ENCODE results near the gene CPPED1. TPM values are rescaled to one million over a fixed set of nuclear protein-coding genes. Genes with fewer than 3 reads are reported as not detected.

Gene CPPED1
- total RNA-seq, 1 donor from 2014 or later: 17.8 TPM

GRCh38 chr16:12637002-12637401, 166.7 kb downstream of the CPPED1 start:
- no peak for TF ChIP-seq CTCF (IDR thresholded peaks at IDR 0.05)
- H3K27me3 Mint-ChIP-seq (ENCODE audit: unreplicated experiment): peaks cover 8% of the 10 kb centered on the region
- H3K4me1 Mint-ChIP-seq (ENCODE audit: unreplicated experiment): no peaks in the 10 kb centered on the region
- DNase-seq (ENCODE audit: extremely low spot score, unreplicated experiment): no peak
- no peaks in the 10 kb centered on the region for H3K36me3 Mint-ChIP-seq (ENCODE audit: unreplicated experiment)
- H3K27ac Mint-ChIP-seq (ENCODE audit: unreplicated experiment): no peak overlapping the region
- H3K9me3 Mint-ChIP-seq (ENCODE audit: unreplicated experiment): peaks cover 6% of the 10 kb centered on the region
- no peak overlapping the region for H3K4me3 Mint-ChIP-seq (ENCODE audit: unreplicated experiment)

GRCh38 chr16:12629271-12629670, 174.4 kb downstream of the CPPED1 start:
- Mint-ChIP-seq H3K27ac (ENCODE audit: unreplicated experiment) (no peak overlapping the region), H3K27me3 (ENCODE audit: unreplicated experiment) (peaks cover 23% of the 10 kb centered on the region), H3K9me3 (ENCODE audit: unreplicated experiment) (no peaks in the 10 kb centered on the region), H3K4me3 (ENCODE audit: unreplicated experiment) (no peak overlapping the region), H3K36me3 (ENCODE audit: unreplicated experiment) (no peaks in the 10 kb centered on the region), H3K4me1 (ENCODE audit: unreplicated experiment) (no peaks in the 10 kb centered on the region)
- DNase-seq (ENCODE audit: extremely low spot score, unreplicated experiment): no peak
- no peak for TF ChIP-seq CTCF (IDR thresholded peaks at IDR 0.05)

- DNase-seq (ENCODE audit: extremely low spot score, unreplicated experiment): no peak
- Mint-ChIP-seq H3K9me3 (ENCODE audit: unreplicated experiment) (no peaks in the 10 kb centered on the region), H3K27ac (ENCODE audit: unreplicated experiment) (no peak overlapping the region), H3K4me3 (ENCODE audit: unreplicated experiment) (no peak overlapping the region), H3K27me3 (ENCODE audit: unreplicated experiment) (peaks cover 20% of the 10 kb centered on the region), H3K36me3 (ENCODE audit: unreplicated experiment) (no peaks in the 10 kb centered on the region), H3K4me1 (ENCODE audit: unreplicated experiment) (no peaks in the 10 kb centered on the region)
- no peak for TF ChIP-seq CTCF (IDR thresholded peaks at IDR 0.05)
These were observed 175.2 kb downstream of the CPPED1 start for GRCh38 chr16:12628536-12628935.

- Mint-ChIP-seq H3K4me1 (ENCODE audit: unreplicated experiment) (no peaks in the 10 kb centered on the region), H3K9me3 (ENCODE audit: unreplicated experiment) (no peaks in the 10 kb centered on the region), H3K4me3 (ENCODE audit: unreplicated experiment) (no peak overlapping the region), H3K36me3 (ENCODE audit: unreplicated experiment) (no peaks in the 10 kb centered on the region), H3K27ac (ENCODE audit: unreplicated experiment) (no peak overlapping the region), H3K27me3 (ENCODE audit: unreplicated experiment) (peaks cover 14% of the 10 kb centered on the region)
- no peak for DNase-seq (ENCODE audit: extremely low spot score, unreplicated experiment)
- TF ChIP-seq CTCF (IDR thresholded peaks at IDR 0.05): no peak
These were observed 176.3 kb downstream of the CPPED1 start for GRCh38 chr16:12627394-12627793.

- H3K4me1 Mint-ChIP-seq (ENCODE audit: unreplicated experiment): no peaks in the 10 kb centered on the region
- H3K27ac Mint-ChIP-seq (ENCODE audit: unreplicated experiment): no peak overlapping the region
- H3K27me3 Mint-ChIP-seq (ENCODE audit: unreplicated experiment): peaks cover 14% of the 10 kb centered on the region
- DNase-seq (ENCODE audit: extremely low spot score, unreplicated experiment): no peak
- H3K4me3 Mint-ChIP-seq (ENCODE audit: unreplicated experiment): no peak overlapping the region
- no peaks in the 10 kb centered on the region for H3K36me3 Mint-ChIP-seq (ENCODE audit: unreplicated experiment)
- no peak for TF ChIP-seq CTCF (IDR thresholded peaks at IDR 0.05)
- no peaks in the 10 kb centered on the region for H3K9me3 Mint-ChIP-seq (ENCODE audit: unreplicated experiment)
These were observed 177.3 kb downstream of the CPPED1 start for GRCh38 chr16:12626411-12626810.

All from osteocyte (in vitro differentiated cells).